Colonic mucosa (tissue), 4 donors: ENCODE results near the gene SUPT16H. TPM values are rescaled to one million over a fixed set of nuclear protein-coding genes. Genes with fewer than 3 reads are reported as not detected.

Experiments used
- DNase-seq: peaks from one replicate; pipeline ENCODE4 v3.0.0-alpha.2; 2020
- H3K27ac ChIP-seq: fragments of 200-600 bp; one replicate; pipeline ENCODE4 v1.8.0; 2021
- H3K27me3 ChIP-seq: fragments of 200-600 bp; one replicate; pipeline ENCODE4 v1.8.0; 2021
- H3K36me3 ChIP-seq: fragments of 200-600 bp; one replicate; pipeline ENCODE4 v1.8.0; 2021
- H3K4me1 ChIP-seq: fragments of 200-600 bp; one replicate; pipeline ENCODE4 v1.8.0; 2021; ENCODE audit warnings: mild to moderate bottlenecking
- H3K4me3 ChIP-seq: fragments of 200-600 bp; one replicate; pipeline ENCODE4 v1.8.0; 2021
- H3K9ac ChIP-seq, 2 donors: one replicate each; pipeline ENCODE4 v1.7.0; 2013; ENCODE audit warnings: control low read depth in 2 of 2, low read depth in 2 of 2, low read length in 2 of 2
- H3K9me3 ChIP-seq: fragments of 200-600 bp; one replicate; pipeline ENCODE4 v1.8.0; 2021
- intact Hi-C: fragments of 100-400 bp; cut with DNase I; formaldehyde crosslinking; loops from one replicate; pipeline ENCODE4 v1.14.1; 2022
- total RNA-seq, 2 donors: library from RNA; stranded (reverse); fragmentation: NEBNext Ultra II Directional in 1 of 2; extraction: Animal tissue kit (Norgen Biotek cat#: 25700) in 1 of 2; gene quantifications; one replicate each; pipeline ENCODE4 v1.2.1, GENCODE V29; 2021
- TF ChIP-seq, protein P1 (sequence below): fragments of 200-600 bp; IDR thresholded peaks from one replicate; pipeline ENCODE4 v1.8.0; 2022; ENCODE audit warnings: antibody characterized with exemption, mild to moderate bottlenecking
- donor health status: healthy.
- donor health status: DM: no; HTN: no; CAD: no.
- donor health status: DM: no; HTN: no; CAD: no.

The SUPT16H gene
- total RNA-seq, 2 donors from 2014 or later = 43.9 to 71.8 TPM

DNA sequence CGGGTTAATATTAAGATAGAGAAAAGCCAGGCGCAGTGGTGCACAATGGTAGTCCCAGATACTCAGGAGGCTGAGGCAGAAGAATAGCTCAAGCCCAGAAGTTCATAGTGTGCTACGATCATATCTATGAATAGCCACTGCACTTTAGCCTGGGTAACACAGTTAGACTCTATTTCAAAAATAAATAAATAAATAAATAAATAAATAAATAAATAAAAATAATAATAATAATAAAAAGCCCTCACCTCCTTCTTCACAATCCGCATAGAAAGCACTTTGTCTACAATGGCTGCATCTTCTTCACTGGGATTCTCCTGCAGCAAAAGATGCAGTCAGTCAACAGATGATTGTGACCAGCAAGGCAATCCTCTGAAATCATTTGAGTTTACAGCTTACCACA lies 31.5 kb upstream of the SUPT16H start:
- no peak overlapping the region for H3K4me3 ChIP-seq
- peaks cover 7% of the 10 kb centered on the region for H3K36me3 ChIP-seq
- TF ChIP-seq, protein P1, sequence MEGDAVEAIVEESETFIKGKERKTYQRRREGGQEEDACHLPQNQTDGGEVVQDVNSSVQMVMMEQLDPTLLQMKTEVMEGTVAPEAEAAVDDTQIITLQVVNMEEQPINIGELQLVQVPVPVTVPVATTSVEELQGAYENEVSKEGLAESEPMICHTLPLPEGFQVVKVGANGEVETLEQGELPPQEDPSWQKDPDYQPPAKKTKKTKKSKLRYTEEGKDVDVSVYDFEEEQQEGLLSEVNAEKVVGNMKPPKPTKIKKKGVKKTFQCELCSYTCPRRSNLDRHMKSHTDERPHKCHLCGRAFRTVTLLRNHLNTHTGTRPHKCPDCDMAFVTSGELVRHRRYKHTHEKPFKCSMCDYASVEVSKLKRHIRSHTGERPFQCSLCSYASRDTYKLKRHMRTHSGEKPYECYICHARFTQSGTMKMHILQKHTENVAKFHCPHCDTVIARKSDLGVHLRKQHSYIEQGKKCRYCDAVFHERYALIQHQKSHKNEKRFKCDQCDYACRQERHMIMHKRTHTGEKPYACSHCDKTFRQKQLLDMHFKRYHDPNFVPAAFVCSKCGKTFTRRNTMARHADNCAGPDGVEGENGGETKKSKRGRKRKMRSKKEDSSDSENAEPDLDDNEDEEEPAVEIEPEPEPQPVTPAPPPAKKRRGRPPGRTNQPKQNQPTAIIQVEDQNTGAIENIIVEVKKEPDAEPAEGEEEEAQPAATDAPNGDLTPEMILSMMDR = no peak
- no peaks in the 10 kb centered on the region for H3K4me1 ChIP-seq
- intact Hi-C loops = no loop called here
- H3K9me3 ChIP-seq = no peaks in the 10 kb centered on the region
- no peaks in the 10 kb centered on the region for H3K27me3 ChIP-seq
- no peak overlapping the region for H3K9ac ChIP-seq
- no peak overlapping the region for H3K27ac ChIP-seq
- no peak for DNase-seq

DNA sequence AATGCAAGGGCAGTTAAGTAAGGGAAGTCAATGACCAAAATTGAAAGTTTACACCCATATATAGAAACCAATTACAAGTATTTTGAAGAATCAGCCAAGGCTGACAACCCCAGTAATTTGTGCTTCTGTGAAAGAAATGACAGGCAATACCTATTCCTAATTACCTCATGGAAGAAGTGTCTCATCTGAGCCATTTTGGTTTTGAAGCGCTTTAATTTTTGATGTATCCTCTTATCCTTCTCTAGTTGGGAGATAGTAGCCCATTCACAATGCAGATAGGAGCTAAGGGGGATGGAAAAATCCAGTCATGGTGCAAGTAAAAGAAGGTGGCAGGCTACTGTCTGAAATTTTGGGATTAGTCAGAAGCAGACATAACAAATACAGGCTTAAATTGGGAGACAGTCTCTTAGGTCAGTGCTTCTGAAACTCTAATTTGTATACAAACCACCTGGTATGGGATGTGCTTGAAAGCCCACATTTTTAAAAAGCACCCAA lies 30.4 kb upstream of the SUPT16H start:
- Histone ChIP-seq H3K4me1 (no peaks in the 10 kb centered on the region), H3K9me3 (no peaks in the 10 kb centered on the region), H3K27me3 (no peaks in the 10 kb centered on the region), H3K4me3 (no peak overlapping the region), H3K27ac (no peak overlapping the region), H3K9ac (no peak overlapping the region), H3K36me3 (peaks cover 12% of the 10 kb centered on the region)
- no peak for DNase-seq
- TF ChIP-seq, protein P1 = no peak
- intact Hi-C loops = loop anchor here (5.0 kb wide), 1 partner anchor 42 kb away; no protein-coding TSS in a partner anchor

DNA sequence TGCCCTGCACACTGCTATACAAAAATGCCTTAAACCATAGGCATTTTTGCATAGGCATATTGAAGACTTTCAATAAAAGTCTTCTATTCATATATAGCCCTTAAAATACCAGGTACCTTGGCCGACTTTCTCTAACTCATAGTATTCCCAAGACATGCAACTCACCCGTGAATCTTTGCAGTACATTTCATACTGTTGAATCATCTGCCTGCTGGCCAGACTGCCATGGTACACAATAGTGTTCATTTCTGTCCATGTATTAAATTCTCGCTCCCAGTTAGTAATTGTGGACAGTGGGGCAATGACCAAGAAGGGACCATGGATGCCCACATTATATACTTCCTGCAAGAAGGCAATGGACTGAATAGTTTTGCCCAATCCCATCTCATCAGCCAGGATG lies 24.3 kb upstream of the SUPT16H start:
- Histone ChIP-seq H3K9ac (no peak overlapping the region), H3K27ac (no peak overlapping the region), H3K4me3 (no peak overlapping the region), H3K27me3 (no peaks in the 10 kb centered on the region), H3K4me1 (no peaks in the 10 kb centered on the region), H3K36me3 (peaks cover 33% of the 10 kb centered on the region), H3K9me3 (no peaks in the 10 kb centered on the region)
- intact Hi-C loops = no loop called here
- no peak for DNase-seq
- TF ChIP-seq, protein P1 = no peak

DNA sequence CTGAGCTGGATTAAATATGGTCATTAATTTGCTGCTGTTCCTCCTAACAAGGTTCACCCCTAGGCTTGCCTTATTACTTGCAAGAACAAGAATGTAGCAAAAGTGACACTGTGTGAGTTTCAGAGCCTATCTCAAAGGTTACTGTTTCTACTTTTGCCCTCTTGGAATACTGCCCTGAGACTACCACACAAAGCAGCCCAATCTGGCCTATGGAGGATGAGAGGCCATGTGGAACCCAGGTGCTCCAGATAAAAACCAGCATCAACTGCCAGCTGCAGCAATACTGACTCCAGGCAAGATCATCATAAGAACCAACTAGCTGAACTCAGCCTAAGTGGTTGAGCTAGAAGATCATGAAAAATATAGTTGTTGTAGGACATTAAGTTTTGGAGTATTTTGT lies 22.4 kb upstream of the SUPT16H start:
- DNase-seq = no peak
- Histone ChIP-seq H3K4me1 (no peaks in the 10 kb centered on the region), H3K9me3 (no peaks in the 10 kb centered on the region), H3K27ac (no peak overlapping the region), H3K36me3 (peaks cover 44% of the 10 kb centered on the region), H3K27me3 (no peaks in the 10 kb centered on the region), H3K9ac (no peak overlapping the region), H3K4me3 (no peak overlapping the region)
- intact Hi-C loops = no loop called here
- TF ChIP-seq, protein P1 = no peak

DNA sequence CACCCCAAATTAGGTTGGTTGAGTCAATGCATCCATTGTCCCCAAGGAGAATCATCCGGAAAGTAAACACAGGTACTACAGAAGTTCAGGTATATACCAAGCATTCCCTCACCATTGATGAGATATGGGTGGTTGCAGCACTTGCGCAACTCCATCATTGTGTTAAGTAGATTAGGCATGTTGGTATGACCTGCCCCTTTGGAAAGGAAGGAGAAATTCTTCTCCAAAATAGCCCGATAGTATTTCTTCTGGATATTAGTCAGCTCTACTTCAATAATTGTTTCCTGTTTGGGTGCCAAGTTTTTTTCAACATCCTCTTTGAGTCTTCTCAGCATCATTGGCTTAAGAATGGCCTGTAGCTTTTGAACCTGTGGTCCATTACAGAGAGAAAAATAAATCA lies 21.3 kb upstream of the SUPT16H start:
- H3K27ac ChIP-seq = no peak overlapping the region
- H3K9me3 ChIP-seq = no peaks in the 10 kb centered on the region
- TF ChIP-seq, protein P1 = no peak
- no peak overlapping the region for H3K4me3 ChIP-seq
- no peak overlapping the region for H3K9ac ChIP-seq
- no peaks in the 10 kb centered on the region for H3K4me1 ChIP-seq
- no peak for DNase-seq
- peaks cover 52% of the 10 kb centered on the region for H3K36me3 ChIP-seq
- intact Hi-C loops = no loop called here
- no peaks in the 10 kb centered on the region for H3K27me3 ChIP-seq
